CD14-positive monocyte (primary cell): ENCODE measurements around the gene PHLDA2. TPM values are rescaled to one million over a fixed set of nuclear protein-coding genes. Genes with fewer than 3 reads are reported as not detected.

ENCODE experiments used
- DNase-seq, 3 donors: peaks; one replicate each; pipeline ENCODE4 v3.0.0-alpha.2; 2011 to 2022
- H2AFZ ChIP-seq: 2 replicates; pipeline ENCODE4 v1.6.0; 2012; ENCODE audit warnings: mild to moderate bottlenecking, low read depth, low read length, inconsistent platforms; ENCODE audit not compliant: insufficient read depth, poor library complexity, severe bottlenecking
- H3K27ac ChIP-seq, 2 donors: 1 replicate in 1 of 2; 2 replicates in 1 of 2; pipeline ENCODE4 v1.5.1; 2012 to 2013; ENCODE audit warnings: low read length in 2 of 2, control low read depth in 1 of 2, inconsistent platforms in 1 of 2, low read depth in 1 of 2, mild to moderate bottlenecking in 1 of 2
- H3K27me3 ChIP-seq, 2 donors: one replicate each; pipeline versions ENCODE4 v1.6.0 to v1.6.1; 2011 to 2013; ENCODE audit warnings: low read length in 2 of 2; ENCODE audit not compliant: control insufficient read depth in 2 of 2, insufficient read depth in 2 of 2
- H3K36me3 ChIP-seq, 2 donors: replicated peaks in 1 of 2; 1 replicate in 1 of 2; 2 replicates in 1 of 2; pipeline versions ENCODE4 v1.5.1 to v1.6.1; 2012 to 2013; ENCODE audit warnings: low read length in 2 of 2, control low read depth in 1 of 2, inconsistent platforms in 1 of 2, mild to moderate bottlenecking in 1 of 2; ENCODE audit not compliant: insufficient read depth in 2 of 2, control insufficient read depth in 1 of 2
- H3K4me1 ChIP-seq, 2 donors: 1 replicate in 1 of 2; 2 replicates in 1 of 2; pipeline versions ENCODE4 v1.5.1 to v1.6.1; 2012 to 2013; ENCODE audit warnings: low read length in 2 of 2, control low read depth in 1 of 2, inconsistent platforms in 1 of 2, mild to moderate bottlenecking in 1 of 2, moderate library complexity in 1 of 2; ENCODE audit not compliant: insufficient read depth in 2 of 2, control insufficient read depth in 1 of 2
- H3K4me2 ChIP-seq: replicated peaks from 2 replicates; pipeline ENCODE3; 2012; ENCODE audit warnings: low read length, moderate library complexity, mild to moderate bottlenecking; ENCODE audit not compliant: poor library complexity, severe bottlenecking; ENCODE audit errors: extremely low read depth
- H3K4me3 ChIP-seq, 3 experiments: fragments of 200-600 bp in 1 of 3; sonication (generic) in 1 of 3; replicated peaks in 1 of 3; 1 replicate in 2 of 3; 2 replicates in 1 of 3; pipeline ENCODE4 v1.5.1; 2011 to 2013; ENCODE audit warnings: low read length in 3 of 3, mild to moderate bottlenecking in 3 of 3, control low read depth in 2 of 3, low read depth in 2 of 3, inconsistent platforms in 1 of 3, moderate library complexity in 1 of 3
- H3K79me2 ChIP-seq: 2 replicates; pipeline ENCODE4 v1.6.0; 2012; ENCODE audit warnings: mild to moderate bottlenecking, control low read depth, inconsistent platforms, low read length, moderate library complexity; ENCODE audit not compliant: insufficient read depth
- H3K9ac ChIP-seq: 2 replicates; pipeline ENCODE4 v1.6.0; 2017; ENCODE audit warnings: low read length, mild to moderate bottlenecking; ENCODE audit not compliant: insufficient read depth, poor library complexity, severe bottlenecking
- H3K9me3 ChIP-seq, 2 donors: replicated peaks in 1 of 2; 1 replicate in 1 of 2; 2 replicates in 1 of 2; pipeline versions ENCODE4 v1.5.1 to v1.6.1; 2012 to 2013; ENCODE audit warnings: low read length in 2 of 2, control low read depth in 1 of 2; ENCODE audit not compliant: control insufficient read depth in 1 of 2, insufficient read depth in 1 of 2
- H4K20me1 ChIP-seq: 2 replicates; pipeline ENCODE4 v1.6.0; 2012; ENCODE audit warnings: mild to moderate bottlenecking, low read length, control low read depth, moderate library complexity; ENCODE audit not compliant: insufficient read depth
- H3K27ac Mint-ChIP-seq, 7 donors: one replicate each; pipeline ENCODE4 v1.8.0; 2020; ENCODE audit warnings: mild to moderate bottlenecking in 7 of 7, mixed read lengths in 7 of 7, moderate library complexity in 6 of 7, inconsistent platforms in 2 of 7
- H3K27me3 Mint-ChIP-seq, 3 donors: one replicate each; pipeline ENCODE4 v1.8.0; 2021 to 2022; ENCODE audit warnings: low read depth in 3 of 3, mild to moderate bottlenecking in 3 of 3, mixed read lengths in 3 of 3, moderate library complexity in 3 of 3, inconsistent platforms in 1 of 3
- H3K36me3 Mint-ChIP-seq, 2 donors: one replicate each; pipeline ENCODE4 v1.8.0; 2020; ENCODE audit warnings: mixed read lengths in 2 of 2, inconsistent platforms in 1 of 2, mild to moderate bottlenecking in 1 of 2
- H3K4me1 Mint-ChIP-seq: one replicate; pipeline ENCODE4 v1.8.0; 2020; ENCODE audit warnings: mild to moderate bottlenecking, mixed read lengths
- H3K4me3 Mint-ChIP-seq, 2 donors: one replicate each; pipeline ENCODE4 v1.8.0; 2020; ENCODE audit warnings: mild to moderate bottlenecking in 2 of 2, mixed read lengths in 2 of 2, moderate library complexity in 1 of 2
- H3K9me3 Mint-ChIP-seq, 7 donors: one replicate each; pipeline ENCODE4 v1.8.0; 2020 to 2022; ENCODE audit warnings: mixed read lengths in 7 of 7, mild to moderate bottlenecking in 6 of 7, moderate library complexity in 6 of 7, inconsistent platforms in 2 of 7
- CTCF ChIP-seq: fragments of 200-600 bp; IDR thresholded peaks from one replicate; pipeline ENCODE4 v1.8.0; 2022; ENCODE audit warnings: antibody characterized with exemption, mild to moderate bottlenecking
- WGBS: methylation state at CpG from one replicate; pipeline ENCODE4 v1.1.5; 2013; ENCODE audit warnings: missing lambda C conversion rate; ENCODE audit not compliant: insufficient coverage; 5-methylcytosine and 5-hydroxymethylcytosine counted together
- intact Hi-C, 2 donors: fragments of 100-400 bp; cut with micrococcal nuclease; formaldehyde crosslinking; loops; one replicate each; pipeline versions ENCODE4 v1.15.0 to v1.15.1; 2023
- polyA plus RNA-seq, 3 donors: library from polyadenylated mRNA; depleted of rRNA in 1 of 3; unstranded in 2 of 3; stranded (reverse) in 1 of 3; fragments of 300-500 nt in 2 of 3; fragments of >200 nt in 1 of 3; fragmentation: Illumina TruSeq in 2 of 3; gene quantifications; 1 replicate in 2 of 3; 2 replicates in 1 of 3; pipeline ENCODE4 v1.2.3, GENCODE V29; 2012 to 2021

PHLDA2 gene
- polyA plus RNA-seq, 3 donors: 2.6 to 54.5 (median 4.7) TPM

GRCh38 chr11:2910401-2910955, 18.7 kb downstream of the PHLDA2 start:
- Histone ChIP-seq H2AFZ (no peak overlapping the region), H3K9me3 (peaks cover 0 to 4% of the 10 kb centered on the region in 2 donors), H3K36me3 (no peaks in the 10 kb centered on the region), H3K79me2 (no peaks in the 10 kb centered on the region), H3K27me3 (peaks cover 0 to 3% of the 10 kb centered on the region in 2 donors), H3K27ac (no peak overlapping the region), H3K4me1 (no peaks in the 10 kb centered on the region), H4K20me1 (peaks cover 19% of the 10 kb centered on the region), H3K4me3 (no peak overlapping the region), H3K4me2 (no peak overlapping the region), H3K9ac (no peak overlapping the region)
- H3K9me3 Mint-ChIP-seq: peaks cover 2 to 10% (median 8%) of the 10 kb centered on the region in 7 donors
- intact Hi-C loops: no loop called here
- WGBS: 87% methylated on average over 13 of the region's 13 CpGs
- DNase-seq: no peak
- TF ChIP-seq CTCF: no peak
- no peak overlapping the region for H3K4me3 Mint-ChIP-seq
- no peak overlapping the region for H3K27ac Mint-ChIP-seq
- H3K27me3 Mint-ChIP-seq: peaks cover 17 to 32% (median 20%) of the 10 kb centered on the region in 3 donors
- H3K36me3 Mint-ChIP-seq: peaks cover 13 to 43% of the 10 kb centered on the region in 2 donors
- H3K4me1 Mint-ChIP-seq: peaks cover 15% of the 10 kb centered on the region

- Histone ChIP-seq H4K20me1 (peaks cover 19% of the 10 kb centered on the region), H3K4me2 (no peak overlapping the region), H3K36me3 (no peaks in the 10 kb centered on the region), H3K9me3 (peaks cover 0 to 9% of the 10 kb centered on the region in 2 donors), H2AFZ (no peak overlapping the region), H3K27ac (no peak overlapping the region), H3K4me3 (no peak overlapping the region), H3K27me3 (no peaks in the 10 kb centered on the region), H3K9ac (no peak overlapping the region), H3K79me2 (no peaks in the 10 kb centered on the region), H3K4me1 (no peaks in the 10 kb centered on the region)
- H3K4me3 Mint-ChIP-seq: no peak overlapping the region
- peaks cover 19% of the 10 kb centered on the region for H3K4me1 Mint-ChIP-seq
- H3K27ac Mint-ChIP-seq: no peak overlapping the region
- peaks cover 7 to 16% (median 14%) of the 10 kb centered on the region in 7 donors for H3K9me3 Mint-ChIP-seq
- peaks cover 24 to 54% of the 10 kb centered on the region in 2 donors for H3K36me3 Mint-ChIP-seq
- TF ChIP-seq CTCF: no peak
- DNase-seq: no peak
- peaks cover 12 to 27% (median 14%) of the 10 kb centered on the region in 3 donors for H3K27me3 Mint-ChIP-seq
- intact Hi-C loops: no loop called here
- 71% methylated on average over 75 of the region's 78 CpGs for WGBS
Measured at GRCh38 chr11:2909133-2909902, 19.9 kb downstream of the PHLDA2 start.
